ENCODE measurements around the gene FBRS.
"Not testable (repeated sequence)": the region's sequence is repeated elsewhere in the genome, so short reads cannot be mapped to it uniquely, and the experiment has no call there.

FBRS gene

DNA sequence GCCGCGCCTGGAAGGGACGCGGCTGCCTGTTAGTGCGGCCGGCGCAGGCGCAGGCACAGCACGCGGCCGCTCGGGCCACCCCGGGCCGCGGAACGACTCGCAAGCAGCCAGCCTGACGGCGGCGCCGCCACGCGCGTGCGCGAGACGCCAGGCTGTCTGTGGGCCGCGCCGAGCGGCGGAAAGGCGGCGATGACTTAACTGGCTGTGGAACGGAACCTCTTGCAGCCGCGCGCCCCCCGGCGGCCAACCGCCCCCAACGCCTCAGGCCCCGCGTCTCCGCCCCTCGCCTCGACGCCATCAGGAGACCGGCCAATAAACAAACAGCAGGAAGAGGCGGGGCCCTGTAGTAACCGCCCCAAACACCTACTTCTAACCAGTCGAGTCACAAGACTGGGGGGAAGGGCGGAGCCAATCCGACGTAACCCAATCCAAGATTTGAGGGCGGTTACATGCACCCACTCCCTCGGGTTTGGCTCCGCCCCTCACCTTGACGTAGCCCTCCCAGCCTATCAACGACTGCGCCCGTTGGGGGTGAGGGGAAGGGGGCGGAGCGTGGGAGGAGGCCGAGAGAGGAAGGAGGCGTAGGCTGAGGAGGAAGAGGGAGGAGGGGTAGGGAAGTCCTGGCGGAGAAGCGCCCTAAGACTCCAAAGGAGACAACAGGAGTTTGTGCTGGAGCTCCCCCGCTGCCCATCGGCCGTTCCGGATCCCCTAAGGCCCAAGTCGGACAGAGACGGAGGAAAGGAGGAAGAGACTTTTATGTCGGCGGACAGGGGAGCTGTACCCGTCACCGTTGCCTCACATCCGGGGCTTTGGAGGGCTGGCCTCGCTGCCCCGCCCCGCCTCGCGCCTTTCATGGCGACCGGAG, at the start of gene FBRS:
TSS of gene FBRS (plus strand) at position 566 of the 865 bp plus-strand sequence. CDS start 1,088 bp downstream, outside the sequence.
- DNase-seq: peak; percentile 100

- DNase-seq: peak; percentile 44
These were observed 49.0 kb upstream of the FBRS start for GRCh38 chr16:30609002-30609925.

DNA sequence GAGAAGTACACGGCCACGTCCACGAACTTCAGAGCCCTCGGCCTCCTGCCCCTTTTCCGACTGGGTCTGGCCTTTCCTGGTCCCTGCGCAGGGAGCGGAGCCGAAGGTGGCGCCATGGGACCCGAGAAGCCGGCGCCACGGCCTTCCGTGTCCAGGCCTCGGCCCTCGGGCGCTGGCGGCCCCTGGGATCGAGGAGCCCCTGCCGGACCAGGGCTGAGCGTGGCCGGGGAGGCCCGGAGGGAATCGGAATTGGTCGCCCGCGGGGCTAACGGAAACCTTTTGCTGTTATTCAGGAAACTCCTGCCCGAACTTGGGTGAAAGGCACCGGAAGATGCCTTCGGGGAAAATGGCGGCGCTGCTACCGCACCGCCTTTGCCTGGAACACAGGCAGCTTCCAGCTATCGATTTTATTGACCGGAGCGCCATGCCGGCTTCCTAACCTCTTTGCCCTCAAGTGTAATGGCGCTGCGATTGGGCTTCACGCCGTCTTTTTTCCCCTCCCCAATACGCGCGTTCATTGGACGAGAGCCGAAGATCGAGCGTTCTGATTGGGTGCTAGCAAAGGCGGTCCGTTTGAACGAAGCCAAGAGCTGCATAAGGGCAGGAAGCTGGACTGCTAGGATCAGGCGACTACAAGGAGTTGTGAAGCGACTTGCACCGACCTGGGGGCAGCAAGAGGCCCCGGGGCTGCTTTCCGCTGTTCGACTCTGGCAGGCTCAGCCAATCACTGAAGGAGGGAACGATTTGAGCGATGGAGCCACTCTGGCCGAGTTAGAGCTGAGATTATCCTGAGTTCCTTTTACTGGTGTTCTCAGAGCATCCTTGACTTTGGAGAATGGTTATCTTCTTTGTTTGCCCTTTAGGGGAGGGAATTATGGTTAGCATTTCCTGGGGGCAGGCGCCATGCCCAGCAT, 48.0 kb upstream of the FBRS start, which contains the start of gene ZNF689:
TSS of gene ZNF689 (minus strand) at position 464 of the 914 bp plus-strand sequence. CDS start at position 116, 348 bp downstream.
- DNase-seq: peak; percentile 98

- DNase-seq: peak; percentile 10
These were observed 42.7 kb upstream of the FBRS start for GRCh38 chr16:30615358-30616091.

- no peak for DNase-seq
These were observed 39.0 kb upstream of the FBRS start for GRCh38 chr16:30619202-30619601.

- no peak for DNase-seq
These were observed 38.6 kb upstream of the FBRS start for GRCh38 chr16:30619638-30620037.

GRCh38 chr16:30620169-30620568, 38.1 kb upstream of the FBRS start:
- DNase-seq: no peak

DNA sequence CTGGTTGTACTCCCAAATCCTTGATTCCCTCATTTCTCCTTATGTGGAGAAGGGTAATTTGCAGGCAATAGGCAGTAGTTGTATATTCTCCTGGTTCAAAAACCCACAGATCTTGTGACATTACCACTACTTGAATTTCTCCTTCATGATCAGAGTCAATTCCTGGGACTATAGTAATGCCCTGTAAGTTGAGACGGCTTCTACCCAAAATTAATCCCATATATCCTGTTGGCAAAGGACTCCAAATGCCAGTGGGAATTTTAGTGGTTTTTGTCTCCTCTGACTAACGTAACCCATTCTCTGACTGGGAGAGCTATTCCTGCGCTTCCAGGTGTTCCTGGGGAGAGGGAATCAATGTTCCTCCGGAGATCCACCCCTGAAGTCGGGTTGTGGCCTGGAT, 36.5 kb upstream of the FBRS start:
- peak; percentile 81 for DNase-seq

GRCh38 chr16:30622455-30623032, 35.7 kb upstream of the FBRS start:
- DNase-seq: no peak

- no peak for DNase-seq
These were observed 34.5 kb upstream of the FBRS start for GRCh38 chr16:30623536-30624283.

GRCh38 chr16:30626236-30626635, 32.0 kb upstream of the FBRS start:
- DNase-seq: no peak

DNA sequence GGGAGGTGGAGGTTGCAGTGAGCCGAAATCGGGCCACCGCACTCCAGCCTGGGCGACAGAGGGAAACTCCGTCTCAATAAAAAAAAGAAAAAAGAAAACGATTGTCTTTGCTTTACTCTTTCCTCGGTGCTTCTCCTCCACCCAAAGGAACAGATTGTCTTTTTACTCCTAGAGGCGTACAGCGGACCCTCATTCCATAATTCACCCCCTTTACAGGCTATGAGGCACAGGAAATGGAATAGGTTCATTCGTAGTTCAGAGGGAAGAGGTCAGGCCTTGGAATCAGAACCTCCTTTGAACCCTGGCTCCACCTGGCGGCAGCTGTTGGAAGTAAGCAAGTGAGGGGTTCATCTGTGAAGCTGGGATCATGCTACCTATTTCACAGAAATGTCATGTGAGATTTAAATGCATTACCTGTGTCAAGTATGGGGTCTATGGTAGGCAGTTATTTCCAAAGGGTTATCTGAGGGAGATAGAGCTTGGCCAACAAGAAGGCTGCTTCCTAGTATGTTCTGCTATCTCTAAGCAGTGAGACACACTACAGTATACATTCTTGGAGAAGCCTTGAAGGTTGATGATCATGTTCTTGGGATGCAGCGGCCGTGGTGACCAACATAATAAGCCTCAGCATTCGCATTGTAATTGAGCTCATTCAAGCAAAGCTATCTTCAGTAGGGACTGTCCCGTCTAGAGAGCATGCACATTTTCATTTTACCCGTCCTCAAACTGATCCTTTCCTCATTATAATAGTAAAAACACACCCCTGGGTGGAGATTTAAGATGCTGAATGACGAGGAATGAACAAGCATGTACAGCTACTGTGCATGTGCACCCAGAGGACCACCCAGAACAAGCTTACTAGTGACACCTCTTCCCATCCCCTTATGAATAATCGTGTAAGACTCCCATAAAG, 29.3 kb upstream of the FBRS start:
- peak; percentile 70 for DNase-seq

- DNase-seq: not testable (repeated sequence)
These were observed 25.8 kb upstream of the FBRS start for GRCh38 chr16:30632454-30632853.

DNA sequence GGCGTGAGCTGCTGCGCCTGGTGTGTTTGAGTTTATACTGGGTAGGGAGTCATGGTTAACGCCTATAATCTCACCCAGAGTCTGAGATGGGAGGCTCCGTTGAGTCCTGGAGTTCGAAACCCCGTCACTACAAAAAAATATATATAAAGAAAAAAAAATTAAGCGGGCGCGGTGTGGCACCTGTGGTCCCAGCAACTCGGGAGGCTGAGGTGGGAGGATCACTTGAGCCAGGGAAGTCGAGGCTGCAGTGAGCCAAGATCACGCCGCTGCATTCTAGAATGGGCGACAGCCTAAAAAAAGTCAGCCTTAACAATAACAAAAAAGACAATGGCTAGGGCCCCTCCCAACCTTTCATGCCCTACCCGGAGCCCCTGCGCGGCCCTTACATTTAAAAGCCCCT, 24.7 kb upstream of the FBRS start:
- no peak for DNase-seq

DNA sequence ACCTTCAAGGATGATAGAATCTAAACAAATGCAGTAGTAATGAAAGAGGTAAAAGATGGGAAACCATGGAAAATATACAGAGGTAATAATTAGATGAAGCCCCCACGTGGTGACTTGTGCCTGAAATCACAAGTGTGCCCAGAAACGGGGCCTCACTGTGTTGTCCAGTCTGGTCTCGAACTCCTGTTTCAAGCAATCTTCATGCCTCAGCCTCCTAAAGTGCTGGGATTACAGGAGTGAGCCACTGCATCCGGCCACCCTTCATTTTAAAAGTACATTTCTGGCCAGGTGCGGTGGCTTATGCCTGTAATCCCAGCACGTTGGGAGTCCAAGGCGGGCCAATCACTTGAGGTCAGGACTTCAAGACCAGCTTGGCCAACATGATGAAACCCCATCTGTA, 21.6 kb upstream of the FBRS start:
- no peak for DNase-seq

DNA sequence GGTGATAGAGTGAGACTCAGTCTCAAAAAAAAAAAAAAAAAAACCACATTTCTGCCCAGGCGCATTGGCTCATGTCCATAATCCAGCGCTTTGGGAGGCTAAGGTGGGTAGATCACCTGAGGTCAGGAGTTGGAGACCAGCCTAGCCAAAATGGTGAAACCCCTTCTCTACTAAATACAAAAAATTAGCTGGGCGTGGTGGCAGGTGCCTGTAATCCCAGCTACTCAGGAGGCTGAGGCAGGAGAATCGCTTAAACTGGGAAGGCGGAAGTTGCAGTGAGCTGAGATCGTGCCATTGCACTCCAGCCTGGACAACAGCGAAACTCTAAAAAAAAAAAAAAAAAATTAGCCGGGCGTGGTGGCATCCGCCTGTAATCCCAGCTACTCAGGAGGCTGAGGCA, 21.1 kb upstream of the FBRS start:
- not testable (repeated sequence) for DNase-seq

GRCh38 chr16:30637944-30638343, 20.3 kb upstream of the FBRS start:
- DNase-seq: peak; percentile 60

DNA sequence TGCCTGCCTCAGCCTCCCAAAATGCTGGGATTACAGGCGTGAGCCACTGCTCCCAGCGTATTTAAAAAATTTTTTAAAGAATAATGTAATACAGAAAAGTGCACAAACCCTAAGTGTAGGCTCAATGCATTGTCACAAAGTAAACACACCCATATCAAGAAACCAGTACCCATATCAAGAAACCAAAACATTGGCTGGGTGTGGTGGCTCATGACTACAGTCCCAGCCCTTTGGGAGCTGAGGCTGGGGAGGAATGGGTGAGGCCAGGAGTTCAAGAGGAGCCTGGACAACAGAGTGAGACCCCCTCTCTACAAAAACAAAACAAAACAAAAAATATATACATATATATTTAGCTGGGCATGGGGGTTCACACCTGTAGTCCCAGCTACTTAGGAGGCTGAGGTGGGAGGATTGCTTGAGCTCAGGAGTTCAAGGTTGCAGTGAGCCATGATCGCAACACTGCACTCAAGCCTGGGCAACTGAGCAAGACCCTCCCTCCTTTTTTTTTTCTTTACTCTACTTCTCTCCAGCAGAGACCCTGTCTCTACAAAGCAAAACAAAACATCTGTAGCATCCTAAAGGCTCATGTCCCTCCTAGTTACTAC, 16.8 kb upstream of the FBRS start:
- DNase-seq: no peak

- DNase-seq: no peak
These were observed 13.8 kb upstream of the FBRS start for GRCh38 chr16:30644334-30644830.
